WI38 (cell line): ENCODE results near the gene KCNG2.

ENCODE experiments used
- H3K4me3 ChIP-seq: 2 replicates; pipeline ENCODE4 v1.5.1; 2011; ENCODE audit warnings: low read depth, mild to moderate bottlenecking, control low read depth, low read length
- TF ChIP-seq, protein P1 (sequence below): IDR thresholded peaks from 2 replicates; pipeline ENCODE4 v1.5.1; 2012; ENCODE audit warnings: low read depth, mild to moderate bottlenecking, control low read depth, low read length

KCNG2 gene

DNA sequence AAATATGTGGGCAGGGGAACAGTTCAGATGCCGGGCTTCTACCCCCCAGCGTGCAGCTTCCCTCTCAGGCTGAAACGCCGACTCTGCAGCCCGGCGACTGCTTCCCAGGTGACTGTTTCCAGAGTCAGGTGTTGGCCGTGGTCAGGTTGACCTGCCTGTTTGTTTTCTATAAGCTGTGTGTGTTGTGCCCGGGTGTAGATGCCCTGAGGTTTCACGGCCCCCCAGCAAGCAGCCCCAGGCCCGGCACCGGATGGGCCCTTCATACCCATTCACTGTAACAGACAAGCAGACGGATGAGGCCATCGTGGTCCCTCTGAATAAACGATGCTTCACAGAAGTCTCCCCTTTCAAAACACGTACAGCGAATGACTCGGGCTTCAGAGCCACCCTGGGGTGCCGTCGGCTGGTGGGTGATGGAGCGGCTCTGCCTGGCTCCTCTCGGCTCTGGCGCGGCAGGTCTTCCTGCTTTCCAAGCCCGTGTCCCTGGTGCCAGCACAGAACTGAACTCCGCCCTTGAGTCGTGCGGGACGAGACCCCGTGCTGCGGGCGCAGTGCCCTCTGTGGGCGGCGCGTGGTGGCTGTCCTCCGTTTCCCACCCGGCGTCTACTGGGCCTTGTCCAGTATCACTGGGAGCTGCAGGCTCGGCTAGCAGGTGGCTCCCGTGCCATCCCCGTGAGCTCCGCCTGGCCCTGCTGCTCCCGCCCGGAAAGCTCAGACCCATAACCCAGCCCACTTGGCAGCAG, 15.0 kb upstream of the KCNG2 start:
- H3K4me3 ChIP-seq: no peak overlapping the region
- TF ChIP-seq, protein P1, sequence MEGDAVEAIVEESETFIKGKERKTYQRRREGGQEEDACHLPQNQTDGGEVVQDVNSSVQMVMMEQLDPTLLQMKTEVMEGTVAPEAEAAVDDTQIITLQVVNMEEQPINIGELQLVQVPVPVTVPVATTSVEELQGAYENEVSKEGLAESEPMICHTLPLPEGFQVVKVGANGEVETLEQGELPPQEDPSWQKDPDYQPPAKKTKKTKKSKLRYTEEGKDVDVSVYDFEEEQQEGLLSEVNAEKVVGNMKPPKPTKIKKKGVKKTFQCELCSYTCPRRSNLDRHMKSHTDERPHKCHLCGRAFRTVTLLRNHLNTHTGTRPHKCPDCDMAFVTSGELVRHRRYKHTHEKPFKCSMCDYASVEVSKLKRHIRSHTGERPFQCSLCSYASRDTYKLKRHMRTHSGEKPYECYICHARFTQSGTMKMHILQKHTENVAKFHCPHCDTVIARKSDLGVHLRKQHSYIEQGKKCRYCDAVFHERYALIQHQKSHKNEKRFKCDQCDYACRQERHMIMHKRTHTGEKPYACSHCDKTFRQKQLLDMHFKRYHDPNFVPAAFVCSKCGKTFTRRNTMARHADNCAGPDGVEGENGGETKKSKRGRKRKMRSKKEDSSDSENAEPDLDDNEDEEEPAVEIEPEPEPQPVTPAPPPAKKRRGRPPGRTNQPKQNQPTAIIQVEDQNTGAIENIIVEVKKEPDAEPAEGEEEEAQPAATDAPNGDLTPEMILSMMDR: no peak

- TF ChIP-seq, protein P1: no peak
- H3K4me3 ChIP-seq: no peak overlapping the region
Measured at GRCh38 chr18:79784071-79784913, 13.4 kb upstream of the KCNG2 start.

- H3K4me3 ChIP-seq: no peak overlapping the region
Measured at GRCh38 chr18:79784965-79785770, 12.6 kb upstream of the KCNG2 start.

DNA sequence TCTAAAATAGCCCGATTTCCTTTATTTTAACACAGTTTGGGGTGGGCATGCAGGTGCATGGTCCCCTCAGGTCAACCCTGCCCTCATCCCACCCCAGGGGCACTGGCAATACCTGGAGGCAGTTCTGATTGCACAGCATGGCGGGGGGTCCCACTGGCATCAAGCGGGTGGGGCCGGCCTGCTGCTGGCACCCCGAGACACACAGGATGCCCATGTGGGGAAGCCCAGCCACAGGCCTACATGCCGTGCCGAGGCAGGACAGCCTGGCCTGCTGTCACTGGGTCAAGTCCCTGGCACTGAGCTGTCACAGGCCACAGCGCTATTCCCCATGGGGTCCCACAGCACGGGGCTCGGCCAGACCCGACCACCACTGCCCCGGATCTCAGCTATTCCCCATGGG, 11.9 kb upstream of the KCNG2 start:
- H3K4me3 ChIP-seq: no peak overlapping the region
- TF ChIP-seq, protein P1: no peak

More at GRCh38 chr18:79784965-79785770, 12.6 kb upstream of the KCNG2 start:
- TF ChIP-seq, protein P1: no peak

GRCh38 chr18:79786304-79786703, 11.4 kb upstream of the KCNG2 start:
- TF ChIP-seq, protein P1: no peak
- no peak overlapping the region for H3K4me3 ChIP-seq

DNA sequence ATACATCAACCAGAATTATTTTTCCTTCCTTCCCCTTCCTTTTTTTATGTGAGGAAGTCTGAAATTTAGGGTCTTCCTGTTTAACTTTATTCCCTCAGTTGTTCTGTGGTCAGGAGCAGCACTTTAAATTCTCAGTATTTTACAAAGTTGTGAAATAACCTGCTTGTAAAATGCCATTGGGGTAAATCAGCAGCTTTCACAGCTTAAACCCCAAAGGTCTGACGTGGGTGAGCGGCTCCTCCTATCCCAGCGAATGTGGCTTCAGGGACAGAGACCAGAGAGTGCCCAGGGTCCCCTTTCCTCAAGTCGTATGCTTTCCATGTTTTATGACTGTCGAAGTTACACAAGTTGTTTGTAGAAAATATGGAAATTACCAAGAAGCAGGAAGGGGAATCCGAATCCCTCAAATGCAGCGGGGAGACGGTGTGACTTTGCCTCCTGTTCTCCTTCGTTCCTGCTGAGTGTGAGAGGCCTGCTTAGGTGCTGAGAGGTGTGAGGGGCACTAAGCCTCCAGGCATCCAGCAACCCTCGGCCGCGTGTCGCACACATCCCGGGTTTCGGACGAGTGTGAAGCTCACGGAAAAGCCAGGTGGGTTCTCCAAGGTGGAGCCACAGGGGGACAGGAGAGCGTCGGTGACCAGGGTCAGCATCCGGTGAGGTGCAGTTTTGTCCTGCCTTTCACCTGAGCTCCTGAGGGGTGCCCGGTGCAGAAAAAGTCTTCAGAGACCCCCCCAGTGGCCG, 10.8 kb upstream of the KCNG2 start:
- TF ChIP-seq, protein P1: no peak
- no peak overlapping the region for H3K4me3 ChIP-seq
